ENCODE measurements around the gene SMIM29.

DNA sequence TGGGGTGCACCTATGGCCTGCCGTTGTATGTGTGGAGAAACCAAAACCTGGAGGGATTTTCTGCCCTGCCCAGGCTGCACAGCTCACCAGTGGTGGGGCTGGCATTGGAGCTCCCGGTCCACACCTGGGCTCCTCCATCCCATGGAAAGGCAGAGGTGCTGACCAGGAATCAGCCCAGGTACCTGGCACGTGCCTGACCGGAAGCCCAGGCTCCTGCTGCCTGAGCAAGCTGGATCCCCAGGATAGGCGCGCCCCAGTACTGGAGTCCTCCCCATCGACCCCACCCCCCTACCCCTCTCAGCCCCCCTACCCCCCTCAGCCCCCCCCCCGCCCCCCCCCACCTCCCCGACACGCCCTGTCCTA lies 52.0 kb downstream of the SMIM29 start:
- no peak for TF ChIP-seq POLR2A (IDR thresholded peaks at IDR 0.05)
- no peak for TF ChIP-seq CTCF (IDR thresholded peaks at IDR 0.05)
